GM12892 (cell line): ENCODE data around the gene RNF125.
A peak's percentile ranks its signal among the peaks of the same experiment; 100 is the strongest.
"Not testable (repeated sequence)": the region's sequence is repeated elsewhere in the genome, so short reads cannot be mapped to it uniquely, and the experiment has no call there.

Experiments used
- DNase-seq: peaks from one replicate; pipeline ENCODE4 v3.0.0; 2011; ENCODE audit not compliant: insufficient read length
- FAIRE-seq: peaks from 2 replicates; lab custom pipeline; 2011; peaks lifted over from hg19 to GRCh38; lab: Jason Lieb, UNC
- POLR2A ChIP-seq: IDR thresholded peaks from 2 replicates; pipeline ENCODE4 v1.6.1; 2011; ENCODE audit warnings: low read depth, low read length, control low read depth
- POLR2AphosphoS5 ChIP-seq: IDR thresholded peaks from 2 replicates; pipeline ENCODE4 v1.6.1; 2011; ENCODE audit warnings: low read depth, low read length, control low read depth
- TAF1 ChIP-seq: IDR thresholded peaks from 2 replicates; pipeline ENCODE4 v1.6.1; 2011; ENCODE audit warnings: low read depth, mild to moderate bottlenecking, control low read depth, low read length, borderline replicate concordance

The RNF125 gene

DNA sequence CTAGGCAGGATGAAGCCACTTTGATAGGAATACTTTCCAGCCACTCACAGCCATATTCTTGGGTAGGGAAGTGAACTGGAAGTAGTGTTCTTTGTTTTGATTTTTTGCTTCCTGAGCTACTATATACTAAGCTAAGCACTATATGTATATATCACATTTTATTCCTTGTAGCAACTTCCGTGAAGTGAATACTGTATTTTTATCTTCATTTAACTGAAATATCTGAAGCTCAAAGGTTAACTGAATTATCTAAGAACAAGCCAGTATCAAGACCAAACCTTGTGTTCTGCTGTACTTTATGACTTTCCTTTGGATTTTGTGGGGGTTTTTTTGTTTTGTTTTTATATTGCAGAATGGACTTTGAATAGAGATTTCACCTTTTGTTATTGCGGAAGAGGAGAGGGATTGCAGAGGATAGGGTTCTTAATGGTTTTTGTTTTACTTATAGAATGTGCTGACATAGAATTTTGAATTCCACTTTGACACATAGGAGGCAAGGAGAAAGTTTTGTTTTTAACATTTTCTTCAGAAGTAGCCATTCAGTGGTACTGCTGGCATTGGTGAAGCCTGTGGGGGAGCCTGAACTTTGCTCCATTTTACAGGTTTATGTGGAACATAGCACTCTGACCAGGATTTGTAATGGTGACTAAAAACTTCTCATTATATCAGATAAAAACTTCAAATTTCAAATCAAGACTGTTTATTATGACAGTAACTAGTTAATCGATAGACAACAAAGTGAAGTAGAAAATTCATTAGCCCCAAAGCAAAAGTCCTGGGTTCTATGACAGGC is 48.9 kb downstream of the RNF125 start:
- TF ChIP-seq POLR2AphosphoS5 (no peak), POLR2A (no peak), TAF1 (no peak)
- no peak for DNase-seq
- no peak for FAIRE-seq

DNA sequence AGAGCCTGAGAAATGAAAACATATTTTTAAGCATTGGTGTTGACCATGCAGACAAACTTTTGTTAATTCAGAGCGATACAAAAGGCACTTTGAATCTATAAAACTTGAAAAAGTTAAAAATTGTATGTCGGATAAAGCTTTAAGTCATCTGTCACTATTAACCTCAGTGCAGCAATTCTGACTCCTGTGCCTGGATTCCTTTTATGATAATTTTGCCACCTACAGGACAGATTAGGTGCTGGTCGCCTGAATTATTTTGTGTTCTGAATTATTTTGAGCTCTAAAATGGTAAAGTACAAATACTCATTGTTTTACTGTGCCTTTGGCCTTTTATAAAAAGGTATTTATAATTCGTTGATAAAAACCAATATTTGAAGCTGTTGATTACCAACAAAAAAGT is 53.7 kb downstream of the RNF125 start:
- no peak for TF ChIP-seq TAF1
- FAIRE-seq: no peak
- no peak for DNase-seq

DNA sequence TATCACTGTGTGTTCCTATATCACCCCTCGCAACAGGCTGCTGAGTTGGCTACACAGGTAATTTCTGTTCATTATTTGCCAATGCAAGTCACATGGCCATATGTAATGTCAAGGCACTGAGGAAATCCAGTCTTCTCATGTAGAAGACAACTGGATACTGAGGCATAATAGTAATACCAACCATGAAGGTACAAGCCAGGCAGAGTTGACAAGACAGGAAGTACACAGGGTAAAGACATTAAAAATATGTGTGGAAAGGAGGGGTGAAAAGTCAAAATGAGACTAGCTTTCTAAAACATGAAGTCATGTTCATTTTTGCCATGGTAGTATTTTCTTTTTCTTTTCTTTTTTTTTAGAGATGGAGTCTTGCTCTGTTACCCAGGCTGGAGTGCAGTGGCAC is 55.6 kb downstream of the RNF125 start:
- TF ChIP-seq POLR2AphosphoS5 (no peak), POLR2A (no peak), TAF1 (no peak)
- no peak for DNase-seq
- FAIRE-seq: no peak

DNA sequence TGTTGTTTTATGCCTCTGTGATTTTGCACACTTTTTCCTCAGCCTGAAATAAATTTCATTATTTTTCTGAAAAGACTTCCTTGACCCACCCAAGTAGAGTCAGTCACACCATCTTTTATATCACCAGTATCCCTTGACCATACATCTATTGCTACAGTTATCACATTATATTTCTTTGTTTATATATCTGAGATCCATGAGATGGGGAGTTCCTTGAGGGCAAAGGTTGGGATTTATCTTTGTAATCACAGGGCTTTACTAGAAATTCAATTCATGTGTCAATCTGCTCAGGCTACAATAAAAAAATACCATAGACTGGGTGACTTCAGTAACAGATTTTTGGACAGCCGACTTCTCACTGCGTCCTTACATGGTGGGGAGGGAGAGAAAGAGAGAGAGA is 60.2 kb downstream of the RNF125 start:
- TF ChIP-seq TAF1 (no peak), POLR2AphosphoS5 (no peak), POLR2A (no peak)
- FAIRE-seq (no peak), DNase-seq (no peak)

DNA sequence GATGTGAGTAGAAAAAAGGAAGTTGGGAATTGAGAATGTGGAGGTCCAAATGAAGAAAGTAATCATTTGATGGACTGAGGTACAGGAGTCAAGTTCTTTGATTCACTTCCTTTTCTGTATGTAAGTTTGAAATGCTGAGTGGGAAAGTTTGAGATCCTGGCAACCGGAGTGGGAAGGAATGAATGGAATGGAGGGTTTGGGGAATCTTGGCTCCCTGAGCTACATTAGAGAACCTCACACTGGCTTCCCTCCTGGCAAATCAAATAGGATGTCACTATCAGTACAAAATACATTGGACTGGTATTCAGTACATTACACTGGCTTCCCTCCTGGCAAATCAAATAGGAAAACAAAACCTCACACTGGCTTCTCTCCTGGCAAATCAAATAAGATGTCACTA is 63.3 kb downstream of the RNF125 start:
- no peak for TF ChIP-seq TAF1
- no peak for TF ChIP-seq POLR2AphosphoS5
- TF ChIP-seq POLR2A: no peak
- no peak for FAIRE-seq
- DNase-seq: no peak

DNA sequence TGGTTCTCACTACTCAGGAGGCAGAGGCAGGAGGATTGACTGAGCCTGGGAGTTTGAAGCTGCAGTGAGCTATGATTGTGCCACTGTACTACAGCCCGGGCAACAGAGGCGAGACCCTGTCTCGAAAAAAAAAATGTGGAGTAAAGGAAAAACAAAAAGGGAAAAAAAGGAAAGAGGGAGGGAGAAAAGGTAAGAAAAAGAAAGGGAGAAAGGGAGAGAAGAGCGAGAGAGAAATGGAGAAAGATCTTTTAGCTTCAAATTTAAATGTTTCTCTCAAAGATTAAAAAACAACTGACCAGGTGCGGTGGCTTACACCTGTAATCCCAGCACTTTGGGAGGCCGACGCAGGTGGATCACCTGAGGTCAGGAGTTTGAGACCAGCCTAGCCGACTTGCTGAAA is 65.2 kb downstream of the RNF125 start:
- FAIRE-seq (no peak), DNase-seq (no peak)
- TF ChIP-seq POLR2A (no peak), POLR2AphosphoS5 (no peak), TAF1 (no peak)

DNA sequence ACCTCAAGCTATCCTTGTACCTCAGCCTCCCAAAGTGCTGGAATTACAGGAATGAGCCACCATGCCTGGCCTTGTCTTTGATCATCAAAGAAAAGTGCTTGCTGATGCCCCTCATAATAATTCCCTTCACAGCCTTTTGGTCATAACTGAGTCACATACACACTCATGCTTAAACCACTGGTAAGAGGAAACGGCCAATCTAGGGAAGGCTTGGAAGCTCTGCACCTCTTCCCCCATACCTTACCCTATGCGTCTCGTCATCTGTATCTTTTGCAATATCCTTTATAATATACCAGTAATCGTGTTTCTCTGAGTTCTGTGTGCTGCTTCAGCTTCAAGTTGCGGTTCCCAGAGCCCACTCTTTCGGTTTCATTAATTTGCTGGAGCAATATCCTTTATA is 68.3 kb downstream of the RNF125 start:
- FAIRE-seq (no peak), DNase-seq (no peak)
- TF ChIP-seq TAF1 (no peak), POLR2AphosphoS5 (no peak), POLR2A (no peak)

DNA sequence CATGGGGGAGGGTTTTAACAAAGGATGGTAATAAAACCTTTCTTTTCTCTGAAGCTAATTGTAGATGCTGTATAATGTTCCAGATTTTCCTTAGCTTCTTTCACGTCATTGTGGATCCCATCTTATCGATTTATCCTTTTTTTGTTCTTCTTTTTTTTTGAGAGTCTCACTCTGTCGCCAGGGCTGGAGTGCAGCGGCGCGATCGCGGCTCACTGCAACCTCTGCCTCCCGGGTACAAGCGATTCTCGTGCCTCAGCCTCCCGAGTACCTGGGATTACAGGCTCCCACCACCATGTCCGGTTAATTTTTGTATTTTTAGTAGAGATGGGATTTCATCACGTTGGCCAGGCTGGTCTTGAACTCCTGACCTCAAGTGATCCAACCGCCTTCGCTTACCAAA is 72.2 kb downstream of the RNF125 start:
- FAIRE-seq, DNase-seq: not testable (repeated sequence)

DNA sequence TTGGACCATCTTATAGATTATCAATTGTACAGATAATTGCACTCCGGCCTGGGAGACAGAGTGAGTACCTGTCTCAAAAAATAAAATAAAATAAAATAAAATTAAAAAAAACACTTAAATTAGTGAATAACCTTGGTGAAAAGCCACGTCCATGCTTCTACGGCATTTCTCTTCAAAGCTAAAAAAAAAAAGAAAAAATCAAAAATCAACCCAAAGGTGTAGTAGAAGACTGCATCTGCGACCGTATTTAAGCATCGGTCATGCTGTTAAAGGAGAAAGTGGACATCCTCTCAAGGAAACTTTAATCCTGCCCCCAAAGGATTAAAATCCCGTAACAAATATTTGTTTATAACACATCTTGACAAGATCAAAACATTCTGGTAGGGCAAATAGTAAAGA is 72.7 kb downstream of the RNF125 start:
- FAIRE-seq (no peak), DNase-seq (no peak)
- TF ChIP-seq POLR2A (no peak), TAF1 (no peak), POLR2AphosphoS5 (no peak)

DNA sequence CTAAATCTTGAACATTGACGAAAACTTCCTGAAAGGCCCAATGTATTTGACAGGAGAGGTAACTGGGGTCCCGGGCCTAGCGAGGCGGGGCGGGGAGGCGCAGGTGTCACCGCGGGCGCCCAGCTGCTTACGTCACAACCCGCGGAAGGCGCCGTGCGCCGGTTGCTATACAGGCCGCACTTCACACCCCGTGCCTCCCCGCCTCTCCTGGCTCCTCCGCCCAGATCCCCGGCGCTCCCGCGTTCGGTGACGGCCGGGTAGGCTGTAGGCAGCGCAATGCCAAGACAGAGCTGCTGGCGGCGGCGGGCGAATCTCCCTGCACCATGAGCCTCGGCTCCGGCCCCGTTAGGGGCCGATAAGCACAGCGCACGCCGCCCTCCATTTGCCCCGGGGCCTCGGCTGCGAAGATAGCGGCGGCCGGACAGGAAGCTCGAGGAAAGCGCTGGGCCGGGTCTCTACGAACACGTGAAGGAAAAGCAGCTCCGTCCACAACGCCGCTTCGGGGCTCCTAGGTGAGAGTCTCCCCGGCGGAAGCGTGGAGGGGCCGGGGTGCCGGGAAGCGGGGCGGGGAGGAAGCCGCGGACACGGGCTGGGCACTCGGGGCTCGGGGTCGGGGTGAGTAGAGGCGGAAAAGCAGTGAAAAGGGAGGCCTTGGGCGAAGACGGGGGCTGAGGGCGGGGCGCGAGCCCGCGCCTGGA is 73.2 kb downstream of the RNF125 start, which contains the start of gene RNF138:
RNF138 (plus strand) TSS at position 151 of the 698 bp plus-strand sequence. CDS start 903 bp downstream, outside the sequence.
- DNase-seq (peak; percentile 79), FAIRE-seq (no peak)
- peak; percentile 83 for TF ChIP-seq POLR2AphosphoS5
- TF ChIP-seq TAF1: peak; percentile 43; the same call in 1 of the 2 replicates
- peak; percentile 88 for TF ChIP-seq POLR2A

DNA sequence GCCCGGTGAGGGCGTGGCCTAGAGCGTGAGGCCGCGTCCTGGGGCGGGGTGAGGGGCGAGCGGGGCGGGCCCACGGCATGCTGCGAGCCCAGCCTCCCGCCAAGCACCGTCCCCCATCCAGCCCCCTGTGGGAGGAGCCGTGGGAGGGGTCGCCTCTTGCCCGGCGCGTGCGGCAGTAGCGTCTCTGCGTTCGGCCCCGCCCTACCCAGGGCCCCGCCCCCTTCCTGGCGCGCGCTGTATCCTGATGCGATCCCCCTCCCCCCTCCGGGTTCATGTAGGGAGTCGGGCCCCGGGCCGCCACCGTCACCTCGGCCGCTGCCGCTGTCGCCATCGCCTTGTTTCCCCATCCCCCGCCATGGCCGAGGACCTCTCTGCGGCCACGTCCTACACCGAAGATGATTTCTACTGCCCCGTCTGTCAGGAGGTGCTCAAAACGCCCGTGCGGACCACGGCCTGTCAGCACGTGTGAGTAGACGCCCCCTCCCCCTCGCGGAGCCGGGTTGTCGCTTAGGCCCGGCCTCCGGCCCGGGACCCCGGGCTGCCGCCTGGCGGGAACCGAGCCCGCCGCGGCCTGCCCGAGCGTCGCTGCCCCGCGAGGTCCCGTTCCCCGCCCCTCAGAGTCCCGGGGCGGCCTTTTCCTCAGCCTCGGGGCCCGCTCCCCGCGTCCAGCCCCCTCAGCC is 73.9 kb downstream of the RNF125 start:
- DNase-seq: peak; percentile 89
- FAIRE-seq: peak; percentile 99
- TF ChIP-seq POLR2AphosphoS5: peak; percentile 91
- peak; percentile 89 for TF ChIP-seq POLR2A
- no peak for TF ChIP-seq TAF1
